NCI-H82 treated with DMSO at 0.1 percent for 48 hours (cell line): ENCODE measurements around the gene ASTN2.

ENCODE experiments used
- DNase-seq: peaks from one replicate; lab custom pipeline; 2025; ENCODE audit not compliant: unreplicated experiment; lab: John Stamatoyannopoulos, UW

Gene ASTN2

DNA sequence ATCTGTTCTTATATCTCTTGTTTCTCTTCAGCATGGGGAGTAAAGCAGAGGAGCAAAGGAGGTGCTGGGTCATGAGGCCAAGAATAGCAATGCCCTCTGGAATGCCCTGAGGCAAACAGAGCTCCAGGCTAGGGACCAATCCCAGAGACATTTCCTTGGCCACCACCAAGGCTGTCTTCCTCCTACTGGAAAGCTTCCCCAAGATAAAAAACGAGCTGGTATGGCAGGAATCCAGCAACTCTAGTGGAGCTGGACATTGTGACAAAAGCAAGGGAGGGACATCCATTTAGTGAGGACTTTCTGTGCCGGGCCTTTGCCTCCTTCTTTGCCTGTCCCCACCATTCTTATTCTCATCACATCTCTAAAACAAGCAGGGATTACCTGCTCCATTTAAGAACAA is 161.6 kb downstream of the ASTN2 start:
- DNase-seq = no peak

DNA sequence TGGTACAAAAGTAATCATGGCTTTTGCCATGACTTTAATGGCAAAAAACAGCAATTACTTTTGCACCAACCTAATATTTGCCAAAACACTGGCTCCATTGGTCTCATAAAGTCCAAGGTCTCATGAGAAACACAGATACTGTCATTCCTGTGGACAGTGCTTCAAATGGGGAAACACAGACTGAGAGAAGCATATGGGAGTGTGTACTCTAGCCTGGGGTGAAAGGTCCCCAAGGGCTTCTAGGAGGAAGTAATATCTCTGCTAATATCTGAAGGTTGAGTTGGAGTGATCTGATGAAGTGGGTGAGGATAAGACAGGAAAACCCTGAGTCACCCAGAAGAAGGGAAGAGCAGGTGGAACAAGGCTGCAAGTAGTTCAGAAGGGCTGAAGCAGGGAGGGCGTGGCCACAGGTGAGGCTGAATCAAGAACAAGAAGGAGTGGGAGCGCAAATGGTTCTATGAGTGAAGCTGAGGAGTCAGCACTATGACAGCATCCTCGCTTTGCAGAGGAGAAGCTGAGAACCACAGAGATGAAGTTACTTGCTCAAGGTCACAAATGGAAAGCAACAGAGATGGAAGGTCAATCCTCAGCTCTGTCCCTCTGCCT is 164.1 kb downstream of the ASTN2 start:
- no peak for DNase-seq

DNA sequence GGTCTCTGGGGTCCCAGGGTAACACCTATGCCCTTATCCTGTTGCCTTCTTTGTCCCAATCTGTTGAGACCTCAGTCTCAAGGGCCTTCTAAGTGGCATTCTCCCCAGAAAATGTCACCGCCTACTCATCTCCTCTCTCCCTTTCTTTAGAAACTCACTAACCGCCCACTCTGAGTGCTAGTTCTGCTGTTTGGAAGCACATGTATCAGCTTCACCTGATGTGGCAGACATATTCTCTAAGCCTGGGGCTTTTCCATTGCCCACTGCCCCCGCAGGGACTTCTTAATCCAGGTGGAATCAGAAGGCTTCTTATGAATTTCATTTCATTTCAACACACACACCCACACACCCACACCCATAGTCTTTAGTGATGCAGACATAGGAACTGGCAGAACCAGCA is 165.1 kb downstream of the ASTN2 start:
- DNase-seq = no peak

DNA sequence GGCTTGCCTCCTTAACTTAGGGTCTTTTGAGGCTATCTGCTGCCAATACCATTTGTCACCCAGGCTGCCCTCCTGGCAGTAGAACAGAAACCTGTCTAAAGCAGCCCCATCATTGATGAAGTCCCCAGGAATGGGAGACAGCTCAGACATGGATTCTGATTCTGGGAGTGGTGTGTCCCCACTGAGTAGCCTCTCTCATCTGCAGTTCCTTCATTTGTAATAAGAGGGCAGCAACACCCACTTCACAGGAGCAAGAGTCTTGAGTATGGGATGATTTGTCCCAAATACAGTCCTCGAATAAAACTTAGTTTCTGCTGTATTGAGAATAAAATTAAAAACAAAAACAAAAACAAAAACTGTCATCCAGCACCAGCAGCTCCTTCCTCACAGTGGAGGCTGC is 167.6 kb downstream of the ASTN2 start:
- peak; percentile 7 for DNase-seq

DNA sequence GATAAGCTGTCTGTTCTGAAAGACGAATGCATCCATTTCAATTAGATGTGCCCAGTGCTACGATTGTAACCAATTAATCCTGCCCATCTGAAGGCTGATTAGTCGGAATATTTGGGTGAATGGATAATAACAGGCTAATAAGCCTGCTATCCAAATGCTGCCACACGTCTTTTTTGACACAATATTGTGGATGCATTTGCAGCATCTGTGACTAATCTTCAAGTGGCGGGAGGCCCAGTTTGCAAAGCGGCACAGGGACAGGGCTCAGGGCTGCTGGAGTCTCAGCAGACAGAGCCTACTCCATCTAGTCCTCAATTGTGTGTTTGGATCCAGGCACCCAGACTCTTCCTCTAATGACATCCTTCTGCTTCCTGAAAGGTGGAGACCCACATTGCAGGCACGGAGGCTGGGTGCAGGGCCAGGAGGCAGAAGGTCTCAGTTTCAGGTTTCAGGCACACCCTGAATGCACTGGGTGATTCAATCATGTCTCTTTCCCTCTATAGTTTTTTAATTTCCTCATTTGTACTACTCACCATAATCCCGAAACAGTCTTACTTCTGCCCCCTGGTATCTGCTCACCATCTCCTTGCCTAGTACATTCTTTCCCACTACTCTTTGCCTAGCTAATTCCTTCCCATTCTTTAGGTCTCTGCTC is 169.6 kb downstream of the ASTN2 start:
- DNase-seq = no peak

DNA sequence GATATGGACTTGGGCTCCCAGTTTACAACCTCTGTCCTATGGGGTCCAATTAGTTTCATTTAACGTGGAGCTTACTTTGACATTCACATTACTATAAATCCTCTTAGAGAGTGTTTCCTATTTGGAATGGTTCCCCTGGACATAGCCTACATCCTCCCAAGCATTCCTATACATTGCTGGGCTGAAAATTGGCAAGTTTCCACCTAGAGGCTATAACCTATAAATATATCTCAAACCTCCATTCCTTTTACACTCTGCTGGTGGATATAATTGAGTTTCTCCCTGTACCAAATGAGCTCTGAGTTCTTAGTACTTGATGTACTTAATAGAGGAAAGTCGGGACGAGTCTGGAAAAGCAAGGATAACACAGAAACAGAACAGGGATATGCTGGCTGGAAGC is 172.8 kb downstream of the ASTN2 start:
- no peak for DNase-seq

DNA sequence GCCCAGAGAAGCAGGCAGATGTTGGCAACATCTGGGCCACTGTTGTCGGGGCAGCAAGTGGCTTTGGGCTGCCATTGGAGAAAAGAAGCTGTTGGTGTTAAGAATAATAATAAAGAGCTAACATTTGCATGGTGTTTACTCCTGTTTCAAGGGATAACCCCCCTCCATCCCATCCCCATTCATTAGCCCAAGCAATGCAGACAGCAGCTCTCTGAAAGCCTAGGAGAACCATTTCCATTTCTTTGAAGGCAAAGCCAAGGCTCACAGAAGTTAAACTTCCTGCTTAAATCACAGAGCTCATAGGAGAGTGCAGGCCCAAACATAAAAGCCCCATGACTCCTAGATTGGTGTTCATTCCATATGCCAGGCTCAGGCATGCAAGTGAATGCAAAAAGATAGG is 175.4 kb downstream of the ASTN2 start:
- DNase-seq = no peak

DNA sequence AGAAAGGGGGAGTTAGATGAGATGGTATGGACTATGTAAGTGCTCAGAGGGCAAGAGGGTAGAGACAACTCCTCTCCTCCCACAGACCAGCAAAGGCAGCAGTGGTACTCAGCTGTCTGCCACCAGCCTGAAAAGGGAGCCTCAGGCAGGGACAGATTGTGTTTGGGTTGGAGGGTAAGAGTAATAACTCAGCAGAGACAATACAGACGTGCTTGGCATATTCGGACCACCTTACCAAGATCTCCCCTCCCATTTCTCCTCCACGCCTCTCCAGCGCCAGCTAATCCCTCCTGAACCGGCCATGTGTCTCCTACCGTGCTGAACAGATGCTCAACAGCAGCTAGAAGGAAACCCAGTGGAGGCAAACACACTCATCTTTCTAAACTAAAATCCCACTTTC is 180.8 kb downstream of the ASTN2 start:
- DNase-seq = peak; percentile 83

DNA sequence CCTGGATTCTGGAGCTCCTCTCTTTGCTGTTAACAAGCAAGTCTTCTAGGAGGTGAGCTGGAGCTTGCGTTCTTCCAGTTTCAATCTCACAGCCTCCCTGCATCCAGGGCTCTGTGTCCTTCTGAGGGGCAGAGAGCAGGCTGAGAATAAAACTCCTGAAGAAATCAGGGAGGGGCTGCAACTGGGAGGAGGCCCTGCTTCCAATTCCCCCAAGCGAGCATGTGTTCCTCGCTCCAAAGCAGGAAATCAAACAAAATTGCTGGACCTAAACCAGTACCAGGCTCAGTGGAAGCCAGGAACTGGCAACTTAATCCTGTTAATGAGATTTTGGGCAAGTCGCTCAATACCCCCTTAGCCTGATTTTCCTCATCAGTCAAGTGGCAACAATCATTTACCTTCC is 181.8 kb downstream of the ASTN2 start:
- peak; percentile 81 for DNase-seq

DNA sequence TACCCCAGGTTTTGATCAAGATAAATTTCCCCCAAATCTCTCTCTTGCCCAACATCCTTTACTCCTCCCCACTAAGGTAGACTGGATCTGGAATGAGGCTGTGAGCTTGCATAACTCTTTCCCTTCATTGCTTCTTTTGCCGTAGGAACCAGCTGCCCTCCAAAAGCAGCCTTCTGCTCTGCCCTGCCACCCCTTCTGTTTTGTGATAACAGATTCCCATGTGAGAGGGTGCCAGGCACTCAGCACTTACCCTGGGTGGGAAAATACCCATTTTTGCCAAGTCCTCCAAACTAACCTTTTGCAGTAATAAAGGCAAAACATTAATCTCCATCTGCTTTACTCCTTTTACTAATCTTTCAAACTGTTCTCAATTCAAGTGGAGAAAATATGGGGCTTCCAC is 182.6 kb downstream of the ASTN2 start:
- DNase-seq = no peak

DNA sequence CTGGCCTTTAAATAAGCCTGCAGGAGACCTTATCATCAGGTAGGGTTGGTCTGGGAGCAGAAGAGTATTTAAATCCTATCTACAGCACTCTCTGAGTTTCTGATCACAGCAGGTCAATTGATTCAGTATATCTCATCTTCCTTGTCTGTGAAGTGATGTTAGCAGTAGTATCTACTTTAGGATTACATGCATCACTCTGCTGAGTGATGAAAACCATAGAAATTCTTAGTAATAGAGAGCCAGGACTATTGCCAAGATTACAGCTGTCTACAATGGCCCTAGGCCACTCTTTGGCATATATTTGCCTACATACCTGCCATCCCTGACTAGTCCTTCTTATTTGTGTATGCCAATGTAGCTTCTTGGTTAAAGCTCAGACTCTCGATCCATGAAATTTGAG is 183.8 kb downstream of the ASTN2 start:
- DNase-seq = no peak

DNA sequence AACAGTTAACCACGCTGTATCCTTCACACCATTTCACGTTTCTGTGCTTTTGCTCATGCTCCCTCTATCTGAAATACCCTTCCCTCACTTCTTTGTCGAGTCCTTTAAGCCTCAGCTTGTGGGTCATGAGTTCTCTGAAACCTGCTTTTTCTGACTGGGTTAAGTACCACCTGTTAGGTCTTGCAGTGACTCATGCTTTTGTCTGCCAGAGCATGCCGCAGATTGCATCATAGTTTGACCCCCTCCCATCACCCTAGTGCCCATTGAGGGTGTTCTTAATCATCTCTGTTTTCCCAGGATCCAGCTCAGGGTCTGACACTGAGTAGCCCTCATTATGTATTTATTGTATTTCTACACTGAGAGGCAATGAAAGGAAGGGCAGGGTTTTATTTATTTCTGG is 190.2 kb downstream of the ASTN2 start:
- no peak for DNase-seq

DNA sequence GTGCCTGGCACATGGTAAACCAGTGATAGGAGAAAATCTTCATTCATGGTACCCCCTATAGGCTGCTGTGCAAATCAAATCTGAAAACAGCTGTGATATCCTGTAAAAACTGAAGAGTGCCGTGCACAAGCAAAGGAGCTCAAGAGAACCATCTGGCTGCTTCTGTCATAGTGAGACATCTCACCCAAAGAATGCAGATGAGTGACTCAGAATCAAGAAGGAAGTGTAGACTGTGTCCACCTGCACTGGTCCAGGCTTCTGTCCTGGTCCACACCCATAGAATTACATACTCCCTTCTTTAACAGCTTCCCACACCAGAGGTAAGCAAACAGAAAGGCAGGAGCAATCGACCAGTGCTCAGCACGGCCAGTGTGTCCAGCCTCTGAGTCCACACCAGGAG is 195.9 kb downstream of the ASTN2 start:
- no peak for DNase-seq

DNA sequence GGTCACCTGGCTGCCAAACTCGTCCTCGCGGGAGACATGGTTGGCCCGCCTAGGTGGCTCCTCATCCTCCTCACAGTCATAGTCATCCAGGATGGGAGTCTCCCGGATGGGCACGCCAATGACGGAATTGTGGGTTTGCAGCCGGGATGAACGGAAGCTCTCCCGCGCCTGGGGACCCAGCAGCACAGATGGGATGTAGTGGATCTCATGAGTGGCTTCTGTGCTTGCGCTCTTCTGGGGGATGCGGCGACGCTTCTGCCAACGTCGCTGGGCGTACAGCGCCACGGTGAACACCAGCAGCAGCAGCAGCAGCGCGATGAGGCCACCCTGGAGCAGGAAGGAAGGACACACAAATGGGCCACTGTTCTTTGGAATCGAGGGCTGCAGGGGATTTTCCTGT is 200.4 kb downstream of the ASTN2 start:
- DNase-seq = no peak

DNA sequence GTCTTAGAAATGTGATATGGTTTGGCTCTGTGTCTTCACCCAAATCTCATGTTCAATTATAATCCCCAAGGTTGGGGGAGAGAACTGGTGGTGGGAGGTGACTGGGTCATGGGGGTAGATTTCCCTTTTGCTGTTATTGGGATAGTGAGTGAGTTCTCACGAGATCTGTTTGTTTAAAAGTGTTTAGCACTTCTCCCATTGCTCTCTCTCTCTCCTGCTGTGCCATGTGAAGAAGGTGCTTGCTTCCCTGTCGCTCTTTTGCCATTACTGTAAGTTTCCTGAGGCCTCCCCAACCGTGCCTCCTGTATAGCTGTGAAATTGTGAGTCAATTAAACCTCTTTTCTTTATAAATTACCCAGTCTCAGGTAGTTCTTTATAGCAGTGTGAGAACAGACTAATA is 203.6 kb downstream of the ASTN2 start:
- no peak for DNase-seq

DNA sequence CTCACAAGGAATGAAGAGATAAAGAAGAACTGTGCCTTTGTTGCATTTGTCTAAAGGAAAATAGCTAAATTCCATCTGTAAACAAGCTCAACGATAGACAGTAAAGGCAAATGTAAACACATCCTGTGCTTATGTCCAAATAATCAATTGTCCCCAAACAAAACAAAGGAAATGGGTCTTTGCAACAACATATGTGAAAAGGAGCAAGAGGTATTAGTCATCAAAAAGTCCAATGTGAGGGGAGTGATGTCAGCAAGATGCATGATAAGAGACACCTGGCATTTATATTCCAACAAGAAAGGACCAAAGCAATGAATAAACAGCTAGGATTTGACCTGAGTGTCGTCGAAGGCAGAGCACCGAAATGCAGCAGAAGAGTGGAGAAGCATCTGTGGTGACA is 209.1 kb downstream of the ASTN2 start:
- no peak for DNase-seq

DNA sequence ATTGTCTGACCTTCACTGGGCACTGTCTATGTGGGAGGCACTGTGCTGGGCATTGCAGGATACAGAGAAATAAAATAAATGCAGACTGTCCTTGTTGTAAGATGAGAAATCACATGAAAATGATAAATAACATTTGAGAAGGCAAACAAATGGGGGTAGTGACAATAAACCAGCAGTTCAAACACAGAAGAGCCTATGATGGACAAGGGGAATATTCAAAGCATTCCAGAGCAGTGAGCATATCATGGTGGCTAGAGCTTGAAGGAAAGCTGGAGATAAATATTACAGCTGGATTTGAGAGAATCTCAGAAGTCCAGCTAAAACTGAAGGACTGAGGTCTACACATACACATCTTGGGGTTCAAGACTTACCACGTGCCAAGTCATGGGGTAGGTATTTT is 209.9 kb downstream of the ASTN2 start:
- DNase-seq = no peak

DNA sequence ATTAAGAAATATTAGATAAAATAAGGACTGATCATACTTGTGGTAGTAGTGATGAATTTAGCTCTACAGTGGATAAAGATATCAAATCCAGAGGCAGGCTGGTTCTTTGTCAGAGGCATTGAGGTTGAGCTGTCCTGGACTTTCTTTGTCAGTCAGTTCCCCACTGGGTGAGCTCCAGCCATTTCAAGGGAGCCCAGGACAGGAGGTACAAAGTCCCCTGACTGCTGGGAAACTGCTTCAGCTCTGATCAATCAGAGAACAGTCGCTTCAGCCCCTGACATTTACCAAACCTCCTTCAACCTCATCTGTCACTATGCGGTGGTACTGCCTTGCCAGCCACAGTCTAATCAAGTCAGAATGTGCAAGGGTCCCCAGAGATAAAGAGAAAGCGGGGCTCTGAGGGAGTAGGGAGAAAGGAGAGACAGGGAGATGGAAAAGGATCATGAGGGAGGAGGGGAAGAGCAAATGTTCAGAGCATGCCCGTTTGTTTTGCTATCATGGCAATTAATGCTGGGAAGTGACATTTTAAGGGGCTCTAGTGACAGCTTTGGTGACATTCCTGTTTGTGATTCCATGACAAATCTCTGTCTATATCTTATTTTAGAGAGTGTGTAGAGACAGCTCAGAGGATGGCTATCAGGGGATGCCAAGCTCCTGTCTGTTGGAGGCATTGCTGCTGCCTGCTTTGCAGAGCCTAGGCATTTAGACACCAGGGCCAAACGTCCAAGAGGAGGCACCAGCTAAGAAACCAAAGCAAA is 223.2 kb downstream of the ASTN2 start:
- DNase-seq = no peak

DNA sequence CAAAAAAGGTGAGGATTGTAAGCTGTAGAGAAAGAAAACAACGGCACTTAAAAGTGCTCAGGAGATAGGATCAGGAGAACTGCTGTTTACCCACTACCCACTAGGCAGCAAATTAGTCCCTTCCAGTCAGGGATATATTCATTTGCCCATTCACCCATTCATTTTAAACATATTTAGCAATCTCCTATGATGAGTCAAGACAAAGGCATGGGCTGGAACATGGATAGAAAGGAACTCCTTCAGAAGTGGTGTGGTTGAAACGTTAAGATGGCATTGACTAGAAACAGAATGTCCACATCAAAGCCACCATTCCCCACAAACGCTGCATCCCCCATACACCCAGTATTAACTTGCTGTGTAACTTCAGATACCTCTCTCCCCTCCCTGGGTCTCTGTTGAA is 225.7 kb downstream of the ASTN2 start:
- no peak for DNase-seq

DNA sequence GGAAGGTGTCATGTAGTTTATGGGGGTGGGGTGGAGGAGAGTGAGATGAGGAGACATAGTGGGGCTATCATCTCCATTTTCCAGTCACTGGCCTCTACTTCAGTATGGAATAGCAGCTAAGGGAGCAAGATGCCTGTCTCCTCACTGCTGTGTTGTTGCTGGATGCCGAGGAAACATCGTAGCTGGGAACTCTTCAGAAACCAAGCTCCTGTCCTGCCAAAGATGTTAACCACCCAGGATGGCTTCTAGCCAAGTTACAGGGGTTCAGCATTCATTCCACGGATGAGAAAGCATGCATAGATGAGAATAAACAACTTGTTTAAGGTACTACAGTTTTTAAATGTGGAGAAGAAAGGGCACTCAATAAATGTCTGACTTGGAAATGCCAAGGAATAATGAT is 226.5 kb downstream of the ASTN2 start:
- no peak for DNase-seq

DNA sequence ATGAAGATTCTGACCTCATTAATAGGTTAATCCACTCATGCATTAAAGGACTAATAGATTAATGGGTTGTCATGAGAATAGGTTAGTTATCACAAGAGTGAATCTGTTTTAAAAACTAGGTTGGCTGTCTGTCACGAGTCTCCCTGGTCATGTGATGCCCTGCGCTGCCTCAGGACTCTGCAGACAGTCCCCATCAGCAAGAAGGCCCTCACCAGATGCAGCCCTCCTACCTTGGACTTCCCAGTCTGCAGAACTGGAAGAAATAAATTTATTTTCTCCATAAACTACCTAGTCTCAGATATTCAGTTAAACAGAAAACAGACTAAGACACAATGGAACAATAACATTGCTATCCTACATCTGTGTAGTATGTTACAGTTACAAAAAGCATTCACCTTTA is 227.4 kb downstream of the ASTN2 start:
- DNase-seq = no peak

DNA sequence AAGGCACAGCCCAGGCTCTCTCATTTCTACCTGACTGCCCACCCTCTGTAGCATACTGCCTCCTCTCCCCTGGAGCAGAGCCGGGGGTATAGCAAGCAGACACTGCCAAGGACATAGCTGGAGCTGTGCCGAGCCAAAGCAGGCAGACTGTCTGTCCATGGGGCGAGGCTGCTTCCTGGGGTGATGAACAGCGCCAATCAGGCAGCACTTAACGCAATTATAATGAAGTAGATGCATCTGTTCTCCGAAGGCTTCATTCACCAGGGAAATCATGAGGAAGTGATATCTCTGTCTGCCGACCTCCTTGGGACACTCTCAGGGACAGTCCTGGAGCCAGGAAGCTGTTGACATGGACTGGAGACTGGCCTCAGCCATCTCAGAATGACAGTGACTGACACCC is 230.7 kb downstream of the ASTN2 start:
- DNase-seq = no peak

DNA sequence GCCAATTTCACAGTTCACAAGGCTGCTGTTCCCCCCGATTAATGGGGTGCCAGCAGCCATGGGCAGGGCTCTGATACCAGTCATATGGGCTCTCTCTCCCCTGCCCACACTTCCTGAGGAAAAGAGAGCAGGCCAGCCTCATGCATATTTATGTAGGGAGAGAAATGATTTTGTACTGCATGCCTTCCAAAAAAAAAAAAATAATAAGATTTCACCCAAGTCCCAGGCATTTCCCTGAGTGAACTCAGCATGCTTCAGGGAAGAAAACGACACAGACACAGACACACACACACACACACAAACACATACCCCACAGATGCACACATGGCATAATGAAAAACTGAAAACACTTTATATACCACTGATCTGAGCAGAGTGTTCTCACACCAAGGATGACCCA is 232.8 kb downstream of the ASTN2 start:
- no peak for DNase-seq
